IMR-90 (cell line): Measurements from ENCODE around the gene RUNX3. TPM values are rescaled to one million over a fixed set of nuclear protein-coding genes. Genes with fewer than 3 reads are reported as not detected.

Experiments used
- ATAC-seq: fragments of 200-7000 bp; cut with Tn5 transposase; 2 replicates; pipeline ENCODE4 v1.9.1; 2020; ENCODE audit warnings: low read depth, mild to moderate bottlenecking, moderate library complexity
- BruUV-seq: library from RNA; stranded (reverse); fragments of 400-500 nt; replicated peaks from 2 replicates; lab custom pipeline; 2021; lab: Mats Ljungman, UMichigan
- CTCF ChIA-PET: fragments of 300-600 bp; formaldehyde crosslinking; extraction: SDS; loops from one replicate; lab custom pipeline; 2021; ENCODE audit warnings: antibody characterized with exemption; lab: Yijun Ruan, JAX
- POLR2A ChIA-PET: fragments of 300-600 bp; sonication (Branson Sonifier 250); formaldehyde crosslinking; loops from one replicate; lab custom pipeline; 2022; ENCODE audit warnings: antibody characterized with exemption; ENCODE audit not compliant: unreplicated experiment; lab: Charles Lee
- DNase-seq: peaks from one replicate; pipeline ENCODE4 v3.0.0; 2013
- H2AFZ ChIP-seq: replicated peaks from 2 replicates; pipeline ENCODE3; 2013; ENCODE audit warnings: low read length, mild to moderate bottlenecking; ENCODE audit not compliant: poor library complexity
- H2AK5ac ChIP-seq: 2 replicates; pipeline ENCODE4 v1.6.1; 2013; ENCODE audit warnings: low read depth, low read length, inconsistent platforms
- H2AK9ac ChIP-seq: replicated peaks from 2 replicates; pipeline ENCODE3; 2013; ENCODE audit warnings: mild to moderate bottlenecking, low read depth, low read length, moderate library complexity; ENCODE audit not compliant: poor library complexity
- H2BK120ac ChIP-seq: 2 replicates; pipeline ENCODE4 v1.6.1; 2013; ENCODE audit warnings: low read depth, low read length, inconsistent platforms
- H2BK15ac ChIP-seq: 3 replicates; pipeline ENCODE4 v1.6.1; 2013; ENCODE audit warnings: low read depth, low read length, inconsistent platforms
- H2BK20ac ChIP-seq: 2 replicates; pipeline ENCODE4 v1.6.1; 2013; ENCODE audit warnings: low read depth, mild to moderate bottlenecking, inconsistent platforms, low read length, moderate library complexity
- H2BK5ac ChIP-seq: 2 replicates; pipeline ENCODE4 v1.6.1; 2013; ENCODE audit warnings: mild to moderate bottlenecking, low read depth, low read length, inconsistent platforms; ENCODE audit not compliant: poor library complexity, severe bottlenecking
- H3K14ac ChIP-seq: replicated peaks from 2 replicates; pipeline ENCODE4 v1.6.1; 2013; ENCODE audit warnings: low read depth, low read length, inconsistent platforms
- H3K18ac ChIP-seq: 2 replicates; pipeline ENCODE4 v1.6.1; 2013; ENCODE audit warnings: low read depth, low read length, control low read depth
- H3K23ac ChIP-seq: 2 replicates; pipeline ENCODE4 v1.6.1; 2013; ENCODE audit warnings: low read depth, low read length, inconsistent platforms
- H3K27ac ChIP-seq: 2 replicates; pipeline ENCODE4 v1.5.1; 2013; ENCODE audit warnings: mild to moderate bottlenecking, control low read depth, low read length; ENCODE audit not compliant: insufficient read depth
- H3K27me3 ChIP-seq: 2 replicates; pipeline ENCODE4 v1.6.1; 2013; ENCODE audit warnings: low read length; ENCODE audit not compliant: control insufficient read depth, insufficient read depth
- H3K36me3 ChIP-seq: 2 replicates; pipeline ENCODE4 v1.6.1; 2013; ENCODE audit warnings: low read length, mixed read lengths; ENCODE audit not compliant: control insufficient read depth, insufficient read depth
- H3K4ac ChIP-seq: 2 replicates; pipeline ENCODE4 v1.6.1; 2013; ENCODE audit warnings: low read depth, low read length, inconsistent platforms
- H3K4me1 ChIP-seq: 2 replicates; pipeline ENCODE4 v1.6.1; 2013; ENCODE audit warnings: low read length, mixed read lengths; ENCODE audit not compliant: control insufficient read depth, insufficient read depth
- H3K4me2 ChIP-seq: 2 replicates; pipeline ENCODE4 v1.6.1; 2013; ENCODE audit warnings: low read depth, mild to moderate bottlenecking, control low read depth, low read length, moderate library complexity
- H3K4me3 ChIP-seq: 2 replicates; pipeline ENCODE4 v1.5.1; 2013; ENCODE audit warnings: low read depth, mild to moderate bottlenecking, control low read depth, low read length, moderate library complexity; ENCODE audit not compliant: insufficient read depth
- H3K56ac ChIP-seq: 2 replicates; pipeline ENCODE4 v1.6.1; 2013; ENCODE audit warnings: low read length, inconsistent platforms; ENCODE audit not compliant: insufficient read depth; ENCODE audit errors: extremely low read depth
- H3K79me1 ChIP-seq, 2 experiments: 2 replicates each; pipeline ENCODE4 v1.6.1; 2013; ENCODE audit warnings: low read length in 2 of 2, inconsistent platforms in 1 of 2, low read depth in 1 of 2
- H3K9ac ChIP-seq: 2 replicates; pipeline ENCODE4 v1.6.1; 2013; ENCODE audit warnings: low read depth, low read length, control low read depth
- H3K9me1 ChIP-seq: 2 replicates; pipeline ENCODE4 v1.6.1; 2013; ENCODE audit warnings: low read length, inconsistent platforms; ENCODE audit not compliant: insufficient read depth
- H3K9me3 ChIP-seq: 2 replicates; pipeline ENCODE4 v1.6.1; 2013; ENCODE audit warnings: low read length; ENCODE audit not compliant: control insufficient read depth, insufficient read depth
- H4K20me1 ChIP-seq: 2 replicates; pipeline ENCODE4 v1.6.1; 2013; ENCODE audit warnings: low read length, inconsistent platforms; ENCODE audit not compliant: insufficient read depth
- H4K5ac ChIP-seq: 2 replicates; pipeline ENCODE4 v1.6.1; 2013; ENCODE audit warnings: mild to moderate bottlenecking, low read depth, low read length, control low read depth
- H4K8ac ChIP-seq, 2 experiments: 2 replicates each; pipeline ENCODE4 v1.6.1; 2013; ENCODE audit warnings: low read depth in 2 of 2, low read length in 2 of 2, control low read depth in 1 of 2, inconsistent platforms in 1 of 2
- H4K91ac ChIP-seq: 2 replicates; pipeline ENCODE4 v1.6.1; 2013; ENCODE audit warnings: low read depth, low read length, inconsistent platforms; ENCODE audit not compliant: insufficient read depth
- BHLHE40 ChIP-seq: fragments of 150-350 bp; IDR thresholded peaks from 2 replicates; pipeline ENCODE4 v1.6.1; 2016; ENCODE audit warnings: mild to moderate bottlenecking, low read depth, low read length
- CEBPB ChIP-seq: IDR thresholded peaks from 2 replicates; pipeline ENCODE4 v1.6.1; 2012; ENCODE audit warnings: low read depth, low read length, improper control_type of control experiment
- CHD1 ChIP-seq: IDR thresholded peaks from 2 replicates; pipeline ENCODE4 v1.6.1; 2012; ENCODE audit warnings: low read depth, low read length, improper control_type of control experiment
- FOS ChIP-seq: fragments of 150-350 bp; IDR thresholded peaks from 2 replicates; pipeline ENCODE4 v1.6.1; 2016; ENCODE audit warnings: low read depth, low read length
- MXI1 ChIP-seq: IDR thresholded peaks from 2 replicates; pipeline ENCODE4 v1.6.1; 2012; ENCODE audit warnings: low read depth, mild to moderate bottlenecking, low read length, moderate library complexity, borderline replicate concordance
- NFE2L2 ChIP-seq: fragments of 150-350 bp; IDR thresholded peaks from 2 replicates; pipeline ENCODE4 v1.6.1; 2016; ENCODE audit warnings: low read depth, mild to moderate bottlenecking, low read length
- RAD21 ChIP-seq: IDR thresholded peaks from 2 replicates; pipeline ENCODE4 v1.6.1; 2012; ENCODE audit warnings: low read length, improper control_type of control experiment
- RFX5 ChIP-seq: IDR thresholded peaks from 2 replicates; pipeline ENCODE4 v1.8.0; 2012; ENCODE audit warnings: low read depth, mild to moderate bottlenecking, low read length, moderate library complexity
- SMC3 ChIP-seq: fragments of 150-350 bp; IDR thresholded peaks from 2 replicates; pipeline ENCODE4 v1.6.1; 2016; ENCODE audit warnings: low read depth, mild to moderate bottlenecking, antibody characterized with exemption, low read length, moderate library complexity
- WGBS, 2 experiments: methylation state at CpG; one replicate each; pipeline versions ENCODE4 v1.1.5 to v1.1.7; 2013; ENCODE audit warnings: missing lambda C conversion rate in 2 of 2; ENCODE audit not compliant: insufficient read length in 1 of 2; ENCODE audit errors: extremely low coverage in 2 of 2; 5-methylcytosine and 5-hydroxymethylcytosine counted together
- dilution Hi-C: fragments of 300-500 bp; cut with HindIII; formaldehyde crosslinking; loops from one replicate; pipeline ENCODE4 v1.14.3; 2018; ENCODE audit warnings: low sequenced_read_pairs; ENCODE audit not compliant: unreplicated experiment
- in situ Hi-C: fragments of 300-500 bp; cut with MboI; formaldehyde crosslinking; loops from 3 replicates; pipeline ENCODE4 v1.14.3; 2019; ENCODE audit warnings: low sequenced_read_pairs, inconsistent platforms, mixed read lengths
- intact Hi-C: fragments of 100-400 bp; cut with micrococcal nuclease; formaldehyde crosslinking; loops from 2 replicates; pipeline ENCODE4 v1.10.0; 2022
- polyA plus RNA-seq, 3 experiments: library from polyadenylated mRNA; depleted of rRNA; stranded (reverse); fragments of >200 nt; gene quantifications; 2 replicates each; pipeline ENCODE4 v1.2.3, GENCODE V29; 2012; ENCODE audit warnings: low replicate concordance in 1 of 3
- total RNA-seq: library from RNA; depleted of rRNA; stranded (reverse); fragments of >200 nt; gene quantifications from 2 replicates; pipeline ENCODE4 v1.2.3, GENCODE V29; 2012
- TF ChIP-seq, protein P1 (sequence below): fragments of 150-350 bp; IDR thresholded peaks from 2 replicates; pipeline ENCODE4 v1.6.1; 2017; ENCODE audit warnings: mild to moderate bottlenecking, antibody characterized with exemption, low read length, low read depth
- TF ChIP-seq, protein P2 (sequence below): conservative IDR thresholded peaks from 2 replicates; pipeline ENCODE4 v1.5.1; 2012; ENCODE audit warnings: mild to moderate bottlenecking, low read depth, low read length, improper control_type of control experiment

The RUNX3 gene
- total and polyA plus RNA-seq, 2 of the 4 experiments (the other 2 are of a cell fraction) = 0.07 TPM; not detected in 1

DNA sequence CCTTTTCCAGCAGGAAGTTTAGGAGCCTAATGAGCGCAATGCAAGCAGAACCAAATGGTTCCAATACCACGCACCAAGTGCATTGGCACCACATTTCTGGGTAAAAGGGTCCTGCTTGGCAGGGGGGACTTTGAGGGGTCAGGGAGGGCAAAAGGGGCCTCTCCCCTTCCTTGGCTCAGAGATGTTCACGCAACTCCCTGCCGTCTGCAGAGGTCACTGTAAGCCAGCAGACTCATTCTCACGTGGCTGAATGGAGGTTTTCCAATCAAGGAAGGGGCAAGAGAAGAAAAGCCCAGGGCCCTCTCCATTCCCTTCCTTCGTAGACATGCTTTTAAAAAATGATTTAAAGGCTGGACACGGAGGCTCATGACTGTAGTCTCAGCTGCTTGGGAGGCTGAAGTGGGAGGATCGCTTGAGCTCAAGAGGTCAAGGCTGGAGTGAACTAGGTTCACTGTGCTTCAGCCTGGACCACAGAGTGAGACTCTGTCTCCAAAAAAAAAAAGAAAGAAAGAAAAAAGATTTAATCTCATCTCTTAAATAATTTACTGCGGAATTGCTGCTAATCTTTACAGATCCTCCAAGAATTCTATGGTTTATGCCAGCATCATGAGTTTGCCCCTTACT is 80.3 kb downstream of the RUNX3 start:
- no peak overlapping the region for H3K4ac ChIP-seq
- H4K8ac ChIP-seq = no peak overlapping the region
- CTCF ChIA-PET = interaction anchor here (1.0 kb wide), 1 partner anchor 13 kb away, joined by 3 read pairs; no protein-coding TSS in a partner anchor
- H3K9me1 ChIP-seq = no peaks in the 10 kb centered on the region
- no peak overlapping the region for H2BK20ac ChIP-seq
- H2BK5ac ChIP-seq = no peak overlapping the region
- no peak overlapping the region for H4K91ac ChIP-seq
- H2BK120ac ChIP-seq = no peak overlapping the region
- no peaks in the 10 kb centered on the region for H3K9me3 ChIP-seq
- no peak overlapping the region for H3K18ac ChIP-seq
- no peak overlapping the region for H3K23ac ChIP-seq
- H4K20me1 ChIP-seq = peaks cover 32% of the 10 kb centered on the region
- H2BK15ac ChIP-seq = no peak overlapping the region
- H2AFZ ChIP-seq = no peak overlapping the region
- peaks cover 0 to 22% of the 10 kb centered on the region in 2 experiments; a peak in 2 of 4 replicates for H3K79me1 ChIP-seq
- no peaks in the 10 kb centered on the region for H3K27me3 ChIP-seq
- ATAC-seq (no peak), DNase-seq (peak; percentile 34)
- no TSS peak for BruUV-seq
- H2AK5ac ChIP-seq = no peak overlapping the region
- H4K5ac ChIP-seq = no peak overlapping the region
- 80% methylated on average over 1 of the region's 9 CpGs; no CpG with 5 or more reads in 1 of the 2 experiments for WGBS, 2 experiments
- no peak overlapping the region for H2AK9ac ChIP-seq
- POLR2A ChIA-PET = no interaction called here
- peaks cover 8% of the 10 kb centered on the region; the same call in 1 of the 2 replicates for H3K4me1 ChIP-seq
- no peak overlapping the region for H3K9ac ChIP-seq
- no peak overlapping the region for H3K14ac ChIP-seq
- in situ Hi-C loops (loop anchor here (5.0 to 10.0 kb wide), 2 partner anchors 253 to 355 kb away; no protein-coding TSS in a partner anchor), dilution Hi-C loops (no loop called here), intact Hi-C loops (loop anchor here (2.0 kb wide), 1 partner anchor 187 kb away; no protein-coding TSS in a partner anchor)
- H3K56ac ChIP-seq = no peak overlapping the region
- no peak overlapping the region for H3K4me2 ChIP-seq
- peaks cover 4% of the 10 kb centered on the region for H3K36me3 ChIP-seq
- no peak overlapping the region for H3K27ac ChIP-seq
- no peak overlapping the region for H3K4me3 ChIP-seq
- TF ChIP-seq, protein P1, sequence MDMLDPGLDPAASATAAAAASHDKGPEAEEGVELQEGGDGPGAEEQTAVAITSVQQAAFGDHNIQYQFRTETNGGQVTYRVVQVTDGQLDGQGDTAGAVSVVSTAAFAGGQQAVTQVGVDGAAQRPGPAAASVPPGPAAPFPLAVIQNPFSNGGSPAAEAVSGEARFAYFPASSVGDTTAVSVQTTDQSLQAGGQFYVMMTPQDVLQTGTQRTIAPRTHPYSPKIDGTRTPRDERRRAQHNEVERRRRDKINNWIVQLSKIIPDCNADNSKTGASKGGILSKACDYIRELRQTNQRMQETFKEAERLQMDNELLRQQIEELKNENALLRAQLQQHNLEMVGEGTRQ = no peak
- TF ChIP-seq RAD21 (peak; percentile 26; the same call in 1 of the 2 replicates), MXI1 (no peak), CEBPB (no peak), RFX5 (no peak), NFE2L2 (no peak), BHLHE40 (0 out of 2 replicates have a peak, but pooled peaks have one; percentile 19), CHD1 (no peak), SMC3 (no peak), FOS (no peak)
- TF ChIP-seq, protein P2, sequence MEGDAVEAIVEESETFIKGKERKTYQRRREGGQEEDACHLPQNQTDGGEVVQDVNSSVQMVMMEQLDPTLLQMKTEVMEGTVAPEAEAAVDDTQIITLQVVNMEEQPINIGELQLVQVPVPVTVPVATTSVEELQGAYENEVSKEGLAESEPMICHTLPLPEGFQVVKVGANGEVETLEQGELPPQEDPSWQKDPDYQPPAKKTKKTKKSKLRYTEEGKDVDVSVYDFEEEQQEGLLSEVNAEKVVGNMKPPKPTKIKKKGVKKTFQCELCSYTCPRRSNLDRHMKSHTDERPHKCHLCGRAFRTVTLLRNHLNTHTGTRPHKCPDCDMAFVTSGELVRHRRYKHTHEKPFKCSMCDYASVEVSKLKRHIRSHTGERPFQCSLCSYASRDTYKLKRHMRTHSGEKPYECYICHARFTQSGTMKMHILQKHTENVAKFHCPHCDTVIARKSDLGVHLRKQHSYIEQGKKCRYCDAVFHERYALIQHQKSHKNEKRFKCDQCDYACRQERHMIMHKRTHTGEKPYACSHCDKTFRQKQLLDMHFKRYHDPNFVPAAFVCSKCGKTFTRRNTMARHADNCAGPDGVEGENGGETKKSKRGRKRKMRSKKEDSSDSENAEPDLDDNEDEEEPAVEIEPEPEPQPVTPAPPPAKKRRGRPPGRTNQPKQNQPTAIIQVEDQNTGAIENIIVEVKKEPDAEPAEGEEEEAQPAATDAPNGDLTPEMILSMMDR = peak; percentile 27; the same call in 1 of the 2 replicates
